AG09309 (cell line): Measurements from ENCODE around the gene MRPL52.
A peak's percentile ranks its signal among the peaks of the same experiment; 100 is the strongest.
"Not testable (repeated sequence)": the region's sequence is repeated elsewhere in the genome, so short reads cannot be mapped to it uniquely, and the experiment has no call there.

Experiments used
- DNase-seq: peaks from one replicate; pipeline ENCODE4 v3.0.0-alpha.2; 2010; ENCODE audit warnings: low read depth
- H3K4me3 ChIP-seq: 2 replicates; pipeline ENCODE4 v1.5.1; 2011; ENCODE audit warnings: mild to moderate bottlenecking, low read depth, low read length, moderate library complexity; ENCODE audit not compliant: control insufficient read depth
- CTCF ChIP-seq: IDR thresholded peaks from 2 replicates; pipeline ENCODE4 v1.5.1; 2011; ENCODE audit warnings: mild to moderate bottlenecking, low read depth, low read length, inconsistent platforms; ENCODE audit not compliant: insufficient read depth, control insufficient read depth; ENCODE audit errors: missing control alignments

MRPL52 gene

GRCh38 chr14:22849212-22849819 lies 19.6 kb downstream of the MRPL52 start:
- no peak for DNase-seq
- TF ChIP-seq CTCF = no peak
- no peak overlapping the region for H3K4me3 ChIP-seq

- DNase-seq = peak; percentile 97
- H3K4me3 ChIP-seq = no peak overlapping the region
- no peak for TF ChIP-seq CTCF
Measured at GRCh38 chr14:22850944-22851764, 21.5 kb downstream of the MRPL52 start.

GRCh38 chr14:22852178-22852577 lies 22.5 kb downstream of the MRPL52 start:
- H3K4me3 ChIP-seq, DNase-seq: not testable (repeated sequence)

GRCh38 chr14:22852599-22852939 lies 22.9 kb downstream of the MRPL52 start:
- DNase-seq = no peak
- no peak overlapping the region for H3K4me3 ChIP-seq
- no peak for TF ChIP-seq CTCF

- no peak for DNase-seq
- peak overlapping the region; percentile 53 for H3K4me3 ChIP-seq
- peak; percentile 97 for TF ChIP-seq CTCF
Measured at GRCh38 chr14:22852940-22853767, 23.5 kb downstream of the MRPL52 start.

- DNase-seq, H3K4me3 ChIP-seq: not testable (repeated sequence)
Measured at GRCh38 chr14:22854296-22854695, 24.6 kb downstream of the MRPL52 start.

GRCh38 chr14:22854963-22855724 lies 25.5 kb downstream of the MRPL52 start:
- DNase-seq = no peak
- H3K4me3 ChIP-seq = no peak overlapping the region
- no peak for TF ChIP-seq CTCF
